Esophagus muscularis mucosa (tissue), 4 donors: ENCODE results near the gene IFRD2.

Experiments used
- EP300 ChIP-seq: sonication (generic); formaldehyde crosslinking; IDR thresholded peaks from one replicate; pipeline ENCODE4 v1.6.1; 2017; ENCODE audit warnings: antibody characterized with exemption
- POLR2A ChIP-seq: fragments of 450-650 bp; IDR thresholded peaks from one replicate; pipeline ENCODE4 v1.6.1; 2017; ENCODE audit warnings: antibody characterized with exemption, moderate library complexity, mild to moderate bottlenecking, low read depth
- TF ChIP-seq, protein P1 (sequence below), 3 experiments: fragments of 200-600 bp in 2 of 3; fragments of 450-650 bp in 1 of 3; sonication (generic) in 2 of 3; IDR thresholded peaks; one replicate each; pipeline ENCODE4 v1.5.1; 2017 to 2019; ENCODE audit warnings: antibody characterized with exemption in 3 of 3, mild to moderate bottlenecking in 2 of 3, moderate library complexity in 1 of 3

DNA sequence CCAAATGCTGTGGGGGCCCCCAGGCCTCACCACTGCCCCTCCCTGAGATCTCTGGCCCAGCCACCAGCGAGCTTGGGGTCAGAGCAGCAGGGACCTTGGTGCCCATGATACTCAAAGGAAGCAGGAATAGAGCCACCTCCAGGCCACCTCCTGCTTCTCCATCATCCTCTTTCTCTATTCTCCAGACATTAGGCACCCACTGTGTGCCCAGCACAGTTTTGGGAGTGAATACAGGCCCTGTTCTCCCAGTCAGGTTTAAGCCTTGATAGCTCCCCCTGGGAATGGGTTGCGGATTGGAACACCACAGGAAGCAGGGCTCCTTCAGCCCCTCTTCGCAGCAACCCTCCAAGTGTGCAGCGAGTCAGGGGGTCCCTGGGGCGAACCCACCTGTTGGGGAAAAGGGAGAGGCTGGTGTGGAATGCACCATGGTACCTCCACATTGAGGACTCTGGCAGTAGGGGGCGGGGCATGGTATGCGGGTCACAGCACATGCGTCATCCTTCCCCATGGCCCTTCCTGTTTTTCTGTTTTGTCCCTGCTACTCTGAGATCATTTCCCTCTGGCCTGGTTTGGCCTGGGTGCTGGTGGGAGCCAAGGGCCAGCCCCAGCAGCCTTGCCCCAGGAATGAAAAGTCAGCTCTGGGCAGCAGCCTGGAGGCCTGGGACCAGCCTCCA lies 37.5 kb downstream of the IFRD2 start:
- TF ChIP-seq, protein P1, sequence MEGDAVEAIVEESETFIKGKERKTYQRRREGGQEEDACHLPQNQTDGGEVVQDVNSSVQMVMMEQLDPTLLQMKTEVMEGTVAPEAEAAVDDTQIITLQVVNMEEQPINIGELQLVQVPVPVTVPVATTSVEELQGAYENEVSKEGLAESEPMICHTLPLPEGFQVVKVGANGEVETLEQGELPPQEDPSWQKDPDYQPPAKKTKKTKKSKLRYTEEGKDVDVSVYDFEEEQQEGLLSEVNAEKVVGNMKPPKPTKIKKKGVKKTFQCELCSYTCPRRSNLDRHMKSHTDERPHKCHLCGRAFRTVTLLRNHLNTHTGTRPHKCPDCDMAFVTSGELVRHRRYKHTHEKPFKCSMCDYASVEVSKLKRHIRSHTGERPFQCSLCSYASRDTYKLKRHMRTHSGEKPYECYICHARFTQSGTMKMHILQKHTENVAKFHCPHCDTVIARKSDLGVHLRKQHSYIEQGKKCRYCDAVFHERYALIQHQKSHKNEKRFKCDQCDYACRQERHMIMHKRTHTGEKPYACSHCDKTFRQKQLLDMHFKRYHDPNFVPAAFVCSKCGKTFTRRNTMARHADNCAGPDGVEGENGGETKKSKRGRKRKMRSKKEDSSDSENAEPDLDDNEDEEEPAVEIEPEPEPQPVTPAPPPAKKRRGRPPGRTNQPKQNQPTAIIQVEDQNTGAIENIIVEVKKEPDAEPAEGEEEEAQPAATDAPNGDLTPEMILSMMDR (IDR thresholded peaks at IDR 0.05) = no peak
- TF ChIP-seq EP300 (no peak), POLR2A (no peak)
